H4 (cell line): Measurements from ENCODE around the gene FAM81B. TPM values are rescaled to one million over a fixed set of nuclear protein-coding genes. Genes with fewer than 3 reads are reported as not detected.

Experiments
- DNase-seq: peaks from one replicate; pipeline ENCODE4 v3.0.0-alpha.2; 2015; ENCODE audit warnings: low spot score
- total RNA-seq: library from RNA; depleted of rRNA; stranded (reverse); fragments of >200 nt; shearing (Covaris generic); gene quantifications from 2 replicates; pipeline ENCODE4 v1.2.3, GENCODE V29; 2014; rRNA removed

The FAM81B gene
- total RNA-seq, 1 experiment from 2014 or later, result 0.23 TPM

DNA sequence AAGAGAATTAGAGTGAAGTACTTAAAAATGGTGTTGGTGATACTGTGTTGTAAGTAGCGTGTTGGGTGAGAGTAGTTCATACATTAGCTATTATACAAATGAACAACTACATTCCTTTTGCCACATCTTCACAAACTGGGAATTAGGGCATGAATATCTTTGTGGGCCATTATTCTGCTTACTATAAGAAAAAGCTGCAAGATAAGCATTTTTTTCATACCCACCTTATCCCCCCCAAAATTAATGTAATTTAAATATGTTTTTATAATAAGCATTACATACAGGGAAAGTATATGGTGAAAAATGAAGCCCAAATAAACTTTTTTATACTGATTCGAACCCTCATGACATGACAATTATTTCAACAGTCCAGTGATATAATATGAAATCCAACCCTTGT lies 69.5 kb downstream of the FAM81B start:
- DNase-seq, result no peak

DNA sequence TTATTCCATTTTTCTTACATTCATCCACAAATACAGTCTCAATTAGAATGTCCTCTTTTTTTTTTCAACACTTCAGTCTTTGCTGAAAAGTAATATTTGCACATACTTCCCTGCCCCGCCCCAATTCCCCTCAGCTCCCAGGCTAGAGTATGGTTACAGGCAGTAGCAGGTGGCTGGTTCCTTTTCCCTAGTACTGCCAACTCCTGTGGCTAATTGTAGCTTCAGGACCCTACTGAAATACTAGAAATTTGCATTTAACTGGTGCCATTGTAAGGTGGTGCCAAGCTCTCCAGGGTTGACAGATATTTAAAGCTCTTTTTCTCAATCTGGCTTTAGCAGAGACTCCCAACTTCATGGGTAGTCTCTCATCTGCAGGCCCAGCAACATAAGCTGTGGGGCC lies 80.3 kb downstream of the FAM81B start:
- no peak for DNase-seq

DNA sequence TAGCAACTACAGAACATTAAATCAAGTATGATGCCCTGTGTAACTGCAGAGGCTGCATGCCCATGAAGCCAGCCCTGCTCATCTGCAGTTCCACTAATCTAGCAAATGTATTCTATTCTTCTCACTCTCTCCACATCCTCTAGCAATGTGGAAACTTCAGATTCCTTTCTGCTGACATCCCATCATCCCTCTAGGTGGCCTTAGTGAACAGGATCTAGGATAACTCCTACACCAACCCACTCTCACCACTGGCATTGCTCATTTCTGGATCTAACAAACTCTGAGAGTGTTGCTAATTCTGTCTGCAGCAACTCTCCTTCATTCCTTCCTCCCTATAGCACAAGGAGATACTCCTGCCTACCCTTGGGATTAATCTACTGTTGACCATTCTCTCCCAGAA lies 80.8 kb downstream of the FAM81B start:
- no peak for DNase-seq

DNA sequence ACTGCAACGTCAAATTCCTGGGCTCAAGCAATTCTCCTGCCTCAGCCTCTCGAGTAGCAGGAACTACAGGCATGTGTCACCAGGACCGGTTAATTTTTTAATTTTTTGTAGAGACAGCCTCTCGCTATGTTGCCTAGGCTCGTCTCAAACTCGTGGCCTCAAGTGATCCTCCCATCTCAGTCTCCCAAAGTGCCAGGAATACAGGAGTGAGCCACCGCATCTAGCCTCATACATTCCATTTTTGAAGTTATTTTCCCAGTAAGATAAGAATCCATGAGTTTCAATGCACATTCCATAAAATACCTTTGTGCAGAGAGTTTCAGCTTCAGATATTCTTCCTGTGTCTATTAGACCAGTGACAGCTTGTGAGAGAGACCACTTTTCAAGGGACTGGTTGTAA lies 93.3 kb downstream of the FAM81B start:
- DNase-seq, result no peak

DNA sequence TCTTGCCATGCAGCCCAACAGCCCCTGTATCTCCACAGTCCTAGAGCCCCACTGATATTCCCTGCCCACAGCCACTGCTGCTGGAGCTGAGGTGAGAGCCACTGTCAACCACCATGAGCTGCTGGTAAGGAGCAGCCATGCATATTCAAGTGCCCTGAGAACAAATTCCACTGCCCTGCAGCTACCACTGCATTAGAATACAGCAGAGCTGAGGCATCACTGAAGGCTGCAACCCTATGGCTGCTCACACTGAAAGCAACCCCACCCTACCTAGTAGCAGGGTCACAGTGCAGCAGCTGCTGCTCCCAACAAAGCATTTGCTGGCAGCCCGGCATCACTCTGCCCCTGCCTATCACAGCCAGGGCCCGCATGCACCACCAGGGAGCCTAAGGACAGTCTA lies 95.0 kb downstream of the FAM81B start:
- DNase-seq, result no peak

DNA sequence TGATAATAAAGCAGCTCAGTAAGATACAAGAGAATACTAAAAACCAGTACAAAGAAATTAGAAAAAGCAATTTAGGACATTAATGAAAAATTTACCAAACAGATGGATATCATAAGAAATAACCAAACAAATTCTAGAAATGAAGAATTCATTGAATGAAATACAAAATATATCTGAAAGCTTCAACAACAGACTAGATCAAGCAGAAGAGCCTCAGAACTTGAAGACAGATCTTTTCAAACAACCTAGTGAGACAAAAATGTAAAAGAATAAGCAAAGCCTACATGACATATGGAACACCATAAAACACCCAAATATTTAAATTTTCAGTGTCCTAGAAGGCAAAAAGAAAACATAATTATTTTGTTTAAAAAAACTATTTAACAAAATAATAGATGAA lies 96.7 kb downstream of the FAM81B start:
- DNase-seq, result no peak

Other genes starting within 250 kb of the FAM81B start
- gene MCTP1, start 106.3 kb upstream of the FAM81B start, total RNA-seq, result 3.3 and 6.5 TPM in 2 replicates
- 34.4 and 45.4 TPM in 2 replicates for gene SKIC3, start 163.6 kb downstream of the FAM81B start, total RNA-seq
- gene ARSK, start 163.7 kb downstream of the FAM81B start, total RNA-seq, result 9.2 and 10.2 TPM in 2 replicates
- gene GPR150, start 228.7 kb downstream of the FAM81B start, total RNA-seq, result not detected in 2 replicates